Left lung (tissue), 10 donors: ENCODE measurements around the gene CD48. TPM values are rescaled to one million over a fixed set of nuclear protein-coding genes. Genes with fewer than 3 reads are reported as not detected.

Experiments used
- ATAC-seq: fragments of 200-7000 bp; cut with Tn5 transposase; one replicate; pipeline ENCODE4 v1.9.1; 2020; ENCODE audit warnings: moderate library complexity
- DNase-seq, 4 donors: peaks; one replicate each; pipeline ENCODE4 v3.0.0-alpha.2; 2013 to 2020
- H3K27ac ChIP-seq, 2 donors: fragments of 200-600 bp; sonication (generic) in 1 of 2; one replicate each; pipeline versions ENCODE4 v1.5.0 to v1.8.0; 2020 to 2021
- H3K27me3 ChIP-seq, 2 donors: fragments of 200-600 bp; sonication (generic) in 1 of 2; one replicate each; pipeline versions ENCODE4 v1.5.0 to v1.8.0; 2020 to 2021
- H3K36me3 ChIP-seq, 2 donors: fragments of 200-600 bp; sonication (generic) in 1 of 2; one replicate each; pipeline versions ENCODE4 v1.5.0 to v1.8.0; 2020 to 2021
- H3K4me1 ChIP-seq, 2 donors: fragments of 200-600 bp; one replicate each; pipeline ENCODE4 v1.8.0; 2021
- H3K4me3 ChIP-seq, 2 donors: fragments of 200-600 bp; sonication (generic) in 1 of 2; one replicate each; pipeline versions ENCODE4 v1.5.0 to v1.8.0; 2020 to 2021; ENCODE audit warnings: mild to moderate bottlenecking in 1 of 2
- H3K9me3 ChIP-seq, 2 donors: fragments of 200-600 bp; sonication (generic) in 1 of 2; one replicate each; pipeline versions ENCODE4 v1.5.0 to v1.8.0; 2020 to 2021
- intact Hi-C, 2 donors: fragments of 100-400 bp; cut with DNase I; formaldehyde crosslinking; loops; one replicate each; pipeline versions ENCODE4 v1.11.2 to v1.14.2; 2022
- polyA plus RNA-seq, 6 donors: library from polyadenylated mRNA; unstranded; fragments of 120-200 nt; gene quantifications; one replicate each; pipeline ENCODE4 v1.2.1, GENCODE V29; 2013; ENCODE audit not compliant: insufficient read length in 6 of 6
- total RNA-seq, 2 donors: library from RNA; stranded (reverse); fragmentation: NEBNext Ultra II Directional; extraction: Animal tissue kit (Norgen Biotek cat#: 25700); gene quantifications; one replicate each; pipeline ENCODE4 v1.2.1, GENCODE V29; 2021
- TF ChIP-seq, protein P1 (sequence below), 2 donors: fragments of 200-600 bp; sonication (generic) in 1 of 2; IDR thresholded peaks; one replicate each; pipeline versions ENCODE4 v1.5.0 to v1.8.0; 2021; ENCODE audit warnings: antibody characterized with exemption in 2 of 2
- donor health status: DM: no; HTN: yes; CAD: no.
- donor health status: DM: no; HTN: no; CAD: no.

The CD48 gene
- total and polyA plus RNA-seq, 8 donors: 5.8 to 35.5 (median 7.5) TPM

DNA sequence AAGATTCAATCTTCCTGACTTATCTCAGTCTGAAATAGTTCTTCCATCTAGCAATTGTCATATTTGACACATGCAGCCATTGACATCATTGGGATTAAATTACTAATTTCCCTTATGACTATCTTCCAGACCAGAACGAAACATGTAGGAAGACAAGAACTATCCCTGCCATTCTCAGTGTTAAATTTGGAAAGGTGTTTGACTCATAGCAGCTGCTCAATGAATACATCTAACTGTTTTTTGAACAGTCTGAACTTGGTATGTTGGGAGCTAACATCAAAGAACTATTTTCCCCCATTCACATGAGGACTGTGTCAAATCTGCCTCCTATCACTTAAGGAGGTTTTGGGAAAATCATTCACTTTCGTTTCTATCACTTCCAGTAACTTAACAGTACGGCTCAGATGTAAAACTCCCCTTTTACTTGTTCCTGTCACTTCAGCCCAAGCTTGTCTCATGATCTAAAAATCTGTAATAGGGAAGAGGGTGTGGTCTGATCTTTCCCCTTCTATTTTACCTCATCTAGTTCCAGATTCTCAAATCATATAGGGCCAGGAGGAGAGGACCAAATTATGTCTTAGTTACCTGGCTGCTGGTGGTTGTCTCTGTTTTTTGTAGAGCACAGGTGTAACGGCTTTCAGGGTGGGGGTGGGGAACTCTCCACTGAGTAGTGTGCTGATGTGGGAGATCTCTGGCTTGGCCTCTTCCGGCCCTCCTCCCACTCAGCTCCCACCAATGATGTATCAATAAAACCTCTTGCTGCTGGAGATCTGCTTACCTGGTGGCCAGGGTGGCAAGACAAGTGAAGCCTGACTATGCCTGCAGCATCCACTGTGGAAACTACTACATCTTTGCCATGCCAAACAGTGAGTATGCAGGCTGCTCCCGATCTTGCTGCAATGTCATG is 38.6 kb downstream of the CD48 start:
- ATAC-seq: peak; percentile 39
- Histone ChIP-seq H3K36me3 (peaks cover 0 to 12% of the 10 kb centered on the region in 2 donors), H3K27me3 (no peaks in the 10 kb centered on the region), H3K27ac (peak overlapping the region in 1 of 2 donors; percentile 76), H3K4me3 (peak overlapping the region in 1 of 2 donors; percentile 28), H3K4me1 (peaks cover 0 to 52% of the 10 kb centered on the region in 2 donors), H3K9me3 (peaks cover 0 to 10% of the 10 kb centered on the region in 2 donors)
- TF ChIP-seq, protein P1, sequence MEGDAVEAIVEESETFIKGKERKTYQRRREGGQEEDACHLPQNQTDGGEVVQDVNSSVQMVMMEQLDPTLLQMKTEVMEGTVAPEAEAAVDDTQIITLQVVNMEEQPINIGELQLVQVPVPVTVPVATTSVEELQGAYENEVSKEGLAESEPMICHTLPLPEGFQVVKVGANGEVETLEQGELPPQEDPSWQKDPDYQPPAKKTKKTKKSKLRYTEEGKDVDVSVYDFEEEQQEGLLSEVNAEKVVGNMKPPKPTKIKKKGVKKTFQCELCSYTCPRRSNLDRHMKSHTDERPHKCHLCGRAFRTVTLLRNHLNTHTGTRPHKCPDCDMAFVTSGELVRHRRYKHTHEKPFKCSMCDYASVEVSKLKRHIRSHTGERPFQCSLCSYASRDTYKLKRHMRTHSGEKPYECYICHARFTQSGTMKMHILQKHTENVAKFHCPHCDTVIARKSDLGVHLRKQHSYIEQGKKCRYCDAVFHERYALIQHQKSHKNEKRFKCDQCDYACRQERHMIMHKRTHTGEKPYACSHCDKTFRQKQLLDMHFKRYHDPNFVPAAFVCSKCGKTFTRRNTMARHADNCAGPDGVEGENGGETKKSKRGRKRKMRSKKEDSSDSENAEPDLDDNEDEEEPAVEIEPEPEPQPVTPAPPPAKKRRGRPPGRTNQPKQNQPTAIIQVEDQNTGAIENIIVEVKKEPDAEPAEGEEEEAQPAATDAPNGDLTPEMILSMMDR (IDR thresholded peaks at IDR 0.05): no peak
- DNase-seq: no peak
- intact Hi-C loops: no loop called here

DNA sequence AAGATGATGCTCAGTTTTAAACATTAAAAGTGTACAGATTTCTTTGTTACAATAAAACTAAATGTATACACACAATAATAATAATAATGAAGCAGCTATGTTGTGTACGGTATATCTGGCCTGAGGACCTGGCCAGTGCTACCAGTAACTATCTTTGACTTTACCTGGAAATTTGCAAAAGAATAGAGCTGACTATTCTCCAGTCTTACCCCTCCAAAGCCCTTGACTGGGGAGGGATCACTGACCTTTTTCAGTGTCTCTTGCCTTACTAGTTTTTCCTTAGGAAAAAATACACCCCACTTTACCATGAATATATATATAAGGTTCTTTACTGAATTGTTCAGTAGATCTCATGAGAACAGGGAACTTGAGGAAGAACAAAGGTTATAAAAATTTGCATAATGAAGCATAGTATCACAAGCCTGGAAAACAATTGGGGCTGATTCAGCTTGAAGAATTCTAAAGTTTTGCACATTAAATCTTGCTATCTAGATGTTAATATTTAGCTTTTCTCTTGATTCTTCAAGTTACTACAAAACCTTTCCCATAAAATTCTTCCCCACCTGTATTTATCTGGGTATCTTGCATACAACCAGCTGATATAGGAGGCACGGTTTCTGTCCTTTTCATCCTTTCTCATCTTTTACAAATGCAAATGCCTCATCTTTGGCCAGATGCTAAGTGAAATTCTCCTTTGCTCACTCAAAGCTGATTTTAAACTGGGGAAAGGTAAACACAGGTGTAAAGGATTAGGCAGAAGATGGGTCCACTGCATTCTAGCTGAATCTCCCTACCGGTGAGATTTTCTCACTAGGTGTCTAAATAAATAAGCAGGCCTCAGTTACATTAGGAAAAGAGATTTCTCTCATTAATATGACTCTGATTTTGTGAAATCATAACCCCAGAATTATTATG is 39.8 kb downstream of the CD48 start:
- no peak overlapping the region for H3K27ac ChIP-seq
- peaks cover 0 to 10% of the 10 kb centered on the region in 2 donors for H3K9me3 ChIP-seq
- peaks cover 0 to 6% of the 10 kb centered on the region in 2 donors for H3K36me3 ChIP-seq
- H3K4me3 ChIP-seq: no peak overlapping the region
- H3K4me1 ChIP-seq: peaks cover 0 to 60% of the 10 kb centered on the region in 2 donors
- no peak for ATAC-seq
- TF ChIP-seq, protein P1 (IDR thresholded peaks at IDR 0.05): no peak
- no peak for DNase-seq
- H3K27me3 ChIP-seq: no peaks in the 10 kb centered on the region
- intact Hi-C loops: no loop called here

DNA sequence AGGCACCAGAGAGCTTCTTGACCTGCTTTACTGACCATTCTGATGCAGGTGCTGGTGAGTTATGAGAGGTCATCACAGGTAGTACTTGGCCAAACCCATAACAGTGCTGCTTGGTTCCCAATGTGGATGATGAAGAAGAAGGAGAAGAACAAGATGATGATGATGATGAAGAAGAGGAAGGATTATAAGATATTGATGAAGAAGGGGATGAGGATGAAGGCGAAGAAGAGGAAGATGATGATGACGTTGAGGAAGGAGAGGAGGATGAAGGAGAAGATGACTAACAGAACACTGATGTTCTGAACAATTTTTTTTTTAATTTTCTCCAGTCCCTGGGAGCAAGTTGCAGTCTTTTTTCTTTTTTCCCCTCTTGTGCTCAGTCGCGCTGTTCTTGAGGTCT is 40.9 kb downstream of the CD48 start:
- no peak overlapping the region for H3K4me3 ChIP-seq
- H3K27me3 ChIP-seq: no peaks in the 10 kb centered on the region
- TF ChIP-seq, protein P1 (IDR thresholded peaks at IDR 0.05): no peak
- no peak for ATAC-seq
- H3K4me1 ChIP-seq: peaks cover 5 to 67% of the 10 kb centered on the region in 2 donors
- DNase-seq: no peak
- intact Hi-C loops: no loop called here
- peaks cover 0 to 10% of the 10 kb centered on the region in 2 donors for H3K9me3 ChIP-seq
- H3K27ac ChIP-seq: no peak overlapping the region
- no peaks in the 10 kb centered on the region for H3K36me3 ChIP-seq

DNA sequence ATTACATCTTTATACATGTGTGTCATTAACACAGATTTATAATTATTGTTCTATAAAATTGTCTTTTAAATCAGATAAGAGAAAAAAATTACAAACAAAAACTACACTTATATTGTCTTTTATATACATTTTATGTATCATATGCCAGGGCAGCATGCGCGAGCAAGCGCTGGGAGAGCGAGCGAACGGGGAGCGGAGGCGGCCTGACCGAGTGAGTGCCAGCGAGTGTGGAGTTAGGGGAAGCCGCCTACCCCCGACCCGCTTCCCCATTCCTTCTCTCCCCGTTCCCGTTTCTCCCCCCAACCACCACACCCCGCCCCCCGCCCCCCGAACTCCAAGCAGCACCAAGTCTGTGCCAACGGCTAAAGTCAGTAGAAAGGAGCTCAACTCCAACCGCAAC is 41.8 kb downstream of the CD48 start:
- no peaks in the 10 kb centered on the region for H3K27me3 ChIP-seq
- intact Hi-C loops: no loop called here
- peaks cover 11 to 67% of the 10 kb centered on the region in 2 donors for H3K4me1 ChIP-seq
- TF ChIP-seq, protein P1 (IDR thresholded peaks at IDR 0.05): no peak
- H3K9me3 ChIP-seq: peaks cover 0 to 10% of the 10 kb centered on the region in 2 donors
- no peak for ATAC-seq
- H3K4me3 ChIP-seq: no peak overlapping the region
- no peak overlapping the region for H3K27ac ChIP-seq
- no peaks in the 10 kb centered on the region for H3K36me3 ChIP-seq
- peak in 1 of 4 donors; percentile 75 for DNase-seq
